Vagina (tissue), 2 donors: ENCODE measurements around the gene TLCD1. TPM values are rescaled to one million over a fixed set of nuclear protein-coding genes. Genes with fewer than 3 reads are reported as not detected.

ENCODE experiments used
- DNase-seq, 2 donors: peaks; one replicate each; pipeline ENCODE4 v3.0.0-alpha.2; 2017; ENCODE audit errors: extremely low spot score in 2 of 2
- H3K27ac ChIP-seq: fragments of 200-600 bp; sonication (generic); one replicate; pipeline ENCODE4 v1.5.1; 2019
- H3K27me3 ChIP-seq: fragments of 200-600 bp; sonication (generic); one replicate; pipeline ENCODE4 v1.5.1; 2019
- H3K36me3 ChIP-seq, 2 donors: fragments of 200-600 bp; sonication (generic); one replicate each; pipeline ENCODE4 v1.5.1; 2017 to 2019
- H3K4me1 ChIP-seq: fragments of 200-600 bp; sonication (generic); one replicate; pipeline ENCODE4 v1.5.1; 2019
- H3K4me3 ChIP-seq, 2 donors: fragments of 200-600 bp; sonication (generic); 1 replicate in 1 of 2; 2 replicates in 1 of 2; pipeline ENCODE4 v1.5.1; 2016 to 2019
- H3K9me3 ChIP-seq: fragments of 200-600 bp; sonication (generic); one replicate; pipeline ENCODE4 v1.5.1; 2019
- CTCF ChIP-seq, 3 experiments: fragments of 450-650 bp in 2 of 3; fragments of 200-600 bp in 1 of 3; sonication (generic) in 1 of 3; IDR thresholded peaks; one replicate each; pipeline ENCODE4 v1.5.1; 2017 to 2019; ENCODE audit warnings: antibody characterized with exemption in 3 of 3, mild to moderate bottlenecking in 2 of 3, moderate library complexity in 2 of 3
- POLR2A ChIP-seq, 2 donors: fragments of 450-650 bp; IDR thresholded peaks; one replicate each; pipeline ENCODE4 v1.6.1; 2017; ENCODE audit warnings: antibody characterized with exemption in 2 of 2, mild to moderate bottlenecking in 2 of 2, moderate library complexity in 2 of 2
- POLR2AphosphoS5 ChIP-seq, 2 donors: sonication (generic); formaldehyde crosslinking; IDR thresholded peaks; one replicate each; pipeline ENCODE4 v1.9.0; 2017; ENCODE audit warnings: antibody characterized with exemption in 2 of 2, mild to moderate bottlenecking in 2 of 2, low read depth in 1 of 2; ENCODE audit not compliant: insufficient read depth in 1 of 2
- intact Hi-C: fragments of 100-400 bp; cut with DNase I; formaldehyde crosslinking; loops from one replicate; pipeline ENCODE4 v1.15.1; 2023
- small RNA-seq: library from RNA; depleted of rRNA; stranded (forward); fragments of <200 nt; gene quantifications from one replicate; pipeline ENCODE3, GENCODE V24; 2016
- total RNA-seq: library from RNA; depleted of rRNA; stranded (reverse); fragments of >200 nt; gene quantifications from one replicate; pipeline ENCODE4 v1.2.3, GENCODE V29; 2016

The TLCD1 gene
- total RNA-seq, 1 donor from 2014 or later, result 2.9 TPM

GRCh38 chr17:28685366-28685765, 40.7 kb downstream of the TLCD1 start:
- DNase-seq, result no peak
- intact Hi-C loops, result no loop called here
- H3K27ac ChIP-seq, result no peak overlapping the region
- H3K9me3 ChIP-seq, result no peaks in the 10 kb centered on the region
- peaks cover 8 to 100% of the 10 kb centered on the region in 2 donors for H3K36me3 ChIP-seq
- H3K4me3 ChIP-seq, result no peak overlapping the region
- TF ChIP-seq POLR2A (IDR thresholded peaks at IDR 0.05) (no peak), CTCF (IDR thresholded peaks at IDR 0.05) (no peak), POLR2AphosphoS5 (IDR thresholded peaks at IDR 0.05; ENCODE audit: insufficient read depth in 1 of 2, low read depth in 1 of 2) (no peak)
- no peaks in the 10 kb centered on the region for H3K27me3 ChIP-seq
- H3K4me1 ChIP-seq, result no peaks in the 10 kb centered on the region

- Histone ChIP-seq H3K4me1 (no peaks in the 10 kb centered on the region), H3K27me3 (no peaks in the 10 kb centered on the region), H3K4me3 (no peak overlapping the region), H3K9me3 (no peaks in the 10 kb centered on the region), H3K27ac (no peak overlapping the region), H3K36me3 (peaks cover 8 to 100% of the 10 kb centered on the region in 2 donors)
- TF ChIP-seq CTCF (IDR thresholded peaks at IDR 0.05), result no peak
- TF ChIP-seq POLR2A (IDR thresholded peaks at IDR 0.05), result no peak
- no peak for TF ChIP-seq POLR2AphosphoS5 (IDR thresholded peaks at IDR 0.05; ENCODE audit: insufficient read depth in 1 of 2, low read depth in 1 of 2)
- intact Hi-C loops, result no loop called here
- no peak for DNase-seq
These were observed 41.1 kb downstream of the TLCD1 start for GRCh38 chr17:28684963-28685362.

GRCh38 chr17:28682655-28683054, 43.4 kb downstream of the TLCD1 start:
- no peak for TF ChIP-seq POLR2AphosphoS5 (IDR thresholded peaks at IDR 0.05; ENCODE audit: insufficient read depth in 1 of 2, low read depth in 1 of 2)
- no peak for TF ChIP-seq CTCF (IDR thresholded peaks at IDR 0.05)
- TF ChIP-seq POLR2A (IDR thresholded peaks at IDR 0.05), result no peak
- DNase-seq, result no peak
- no peaks in the 10 kb centered on the region for H3K4me1 ChIP-seq
- intact Hi-C loops, result no loop called here
- H3K27ac ChIP-seq, result no peak overlapping the region
- peaks cover 11 to 100% of the 10 kb centered on the region in 2 donors for H3K36me3 ChIP-seq
- H3K4me3 ChIP-seq, result no peak overlapping the region
- H3K9me3 ChIP-seq, result no peaks in the 10 kb centered on the region
- H3K27me3 ChIP-seq, result no peaks in the 10 kb centered on the region

GRCh38 chr17:28675980-28676379, 50.1 kb downstream of the TLCD1 start:
- H3K27ac ChIP-seq, result no peak overlapping the region
- intact Hi-C loops, result no loop called here
- no peak for DNase-seq
- H3K36me3 ChIP-seq, result peaks cover 4 to 99% of the 10 kb centered on the region in 2 donors
- H3K4me1 ChIP-seq, result no peaks in the 10 kb centered on the region
- H3K9me3 ChIP-seq, result no peaks in the 10 kb centered on the region
- TF ChIP-seq POLR2A (IDR thresholded peaks at IDR 0.05) (no peak), CTCF (IDR thresholded peaks at IDR 0.05) (no peak), POLR2AphosphoS5 (IDR thresholded peaks at IDR 0.05; ENCODE audit: insufficient read depth in 1 of 2, low read depth in 1 of 2) (no peak)
- no peaks in the 10 kb centered on the region for H3K27me3 ChIP-seq
- H3K4me3 ChIP-seq, result no peak overlapping the region

GRCh38 chr17:28675490-28675889, 50.5 kb downstream of the TLCD1 start:
- DNase-seq, result no peak
- H3K4me1 ChIP-seq, result no peaks in the 10 kb centered on the region
- intact Hi-C loops, result no loop called here
- H3K27me3 ChIP-seq, result no peaks in the 10 kb centered on the region
- no peak overlapping the region for H3K27ac ChIP-seq
- peaks cover 4 to 99% of the 10 kb centered on the region in 2 donors for H3K36me3 ChIP-seq
- H3K4me3 ChIP-seq, result no peak overlapping the region
- TF ChIP-seq POLR2A (IDR thresholded peaks at IDR 0.05) (no peak), CTCF (IDR thresholded peaks at IDR 0.05) (no peak), POLR2AphosphoS5 (IDR thresholded peaks at IDR 0.05; ENCODE audit: insufficient read depth in 1 of 2, low read depth in 1 of 2) (no peak)
- H3K9me3 ChIP-seq, result no peaks in the 10 kb centered on the region

Small RNA genes lying within 50 kb of the gene (small RNA-seq; reads per million reads assigned to genes)
- gene SNORD42A, result not detected
- not detected for gene SNORD42B
- gene SNORD4A, result not detected
- not detected for gene SNORD4B

Other genes with a start within 250 kb of the TLCD1 start
- gene FOXN1, start 219.9 kb downstream of the TLCD1 start, total RNA-seq, result 3.4 TPM
- gene UNC119, start 173.6 kb downstream of the TLCD1 start, total RNA-seq, result 38.1 TPM
- gene PIGS, start 154.7 kb downstream of the TLCD1 start, total RNA-seq, result 22.8 TPM
- 20.1 TPM for gene ALDOC, start 149.3 kb downstream of the TLCD1 start, total RNA-seq
- gene SPAG5, start 127.2 kb downstream of the TLCD1 start, total RNA-seq, result 8.3 TPM
- 21.6 TPM for gene RSKR, start 112.0 kb downstream of the TLCD1 start, total RNA-seq
- gene BLTP2, start 81.1 kb downstream of the TLCD1 start, total RNA-seq, result 65.6 TPM
- gene SDF2, start 64.3 kb downstream of the TLCD1 start, total RNA-seq, result 33.1 TPM
- 89.6 TPM for gene SUPT6H, start 64.0 kb downstream of the TLCD1 start, total RNA-seq
- gene PROCA1, start 14.3 kb downstream of the TLCD1 start, total RNA-seq, result 1.5 TPM
- 195 TPM for gene RAB34, start 8.4 kb downstream of the TLCD1 start, total RNA-seq
- 600 TPM for gene RPL23A, start 6.2 kb downstream of the TLCD1 start, total RNA-seq
- 0.98 TPM for gene NEK8, start 2.6 kb upstream of the TLCD1 start, total RNA-seq
- 26.5 TPM for gene TRAF4, start 17.8 kb upstream of the TLCD1 start, total RNA-seq
- 14.2 TPM for gene FAM222B, start 116.6 kb upstream of the TLCD1 start, total RNA-seq
- gene ERAL1, start 128.8 kb upstream of the TLCD1 start, total RNA-seq, result 44.9 TPM
- gene FLOT2, start 171.5 kb upstream of the TLCD1 start, total RNA-seq, result 56.2 TPM
- 11.8 TPM for gene DHRS13, start 176.8 kb upstream of the TLCD1 start, total RNA-seq
- gene PHF12, start 225.3 kb upstream of the TLCD1 start, total RNA-seq, result 54.5 TPM